ENCODE results near the gene GALNT18.

Gene GALNT18

DNA sequence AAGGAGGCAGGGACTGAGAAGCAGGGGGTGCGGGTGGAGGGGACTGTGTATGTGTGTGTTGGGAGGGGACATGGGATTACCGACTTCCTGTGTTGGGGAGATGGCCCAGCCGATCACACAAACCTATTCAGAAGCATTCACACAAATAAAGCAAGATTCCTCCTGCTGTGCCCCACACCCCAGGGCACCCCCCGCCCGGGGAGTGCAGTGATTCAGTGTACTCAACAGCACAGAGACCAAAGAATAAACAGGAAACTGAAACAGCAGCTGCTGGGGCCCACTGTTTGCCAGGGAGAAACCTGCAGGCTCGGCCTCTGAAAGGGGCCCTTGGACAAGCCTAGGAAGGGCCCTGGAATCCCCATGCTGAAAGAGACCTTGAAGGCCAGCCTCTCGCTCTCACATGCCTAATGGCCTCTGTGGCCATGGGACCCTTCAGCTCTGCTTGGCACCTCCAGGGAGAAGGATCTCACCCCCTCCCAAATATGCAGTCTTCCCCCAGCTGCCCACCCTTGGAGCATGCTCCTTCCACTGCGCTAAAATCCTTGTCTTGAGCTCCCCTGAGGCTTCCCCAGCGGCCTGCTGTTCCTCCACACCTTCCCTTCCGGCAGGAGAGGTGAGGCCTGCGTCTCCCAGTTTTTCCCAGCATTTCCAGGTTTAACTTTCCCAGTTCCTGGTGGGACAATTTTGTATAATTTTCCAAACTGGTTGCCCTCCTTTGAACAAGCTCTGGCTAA lies 341.7 kb downstream of the GALNT18 start:
- Mint-ChIP-seq H3K4me1 (ENCODE audit: low read depth) (peaks cover 2% of the 10 kb centered on the region), H3K9me3 (ENCODE audit: low read depth) (no peaks in the 10 kb centered on the region), H3K27ac (no peak overlapping the region), H3K36me3 (no peaks in the 10 kb centered on the region), H3K4me3 (no peak overlapping the region), H3K27me3 (peaks cover 2% of the 10 kb centered on the region)

DNA sequence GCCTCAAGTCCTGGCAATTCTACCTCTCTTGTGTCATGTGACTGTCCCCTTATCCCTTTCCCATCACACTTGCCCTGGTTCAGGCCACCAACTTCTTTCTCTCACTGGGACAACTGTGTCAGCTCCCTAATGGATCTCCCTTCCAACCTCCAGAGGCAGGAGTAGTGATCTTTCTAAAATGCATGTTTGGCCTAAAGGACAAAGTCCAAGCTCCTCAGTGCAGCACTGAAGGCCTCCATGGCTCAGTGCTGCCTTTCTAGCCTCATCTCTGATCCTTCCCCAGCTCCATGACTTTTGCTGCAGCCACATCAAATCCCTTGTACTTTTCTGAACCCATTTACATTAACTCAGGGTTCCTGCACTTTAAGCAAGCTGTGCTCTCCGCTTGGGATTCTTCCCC lies 349.6 kb downstream of the GALNT18 start:
- H3K4me3 Mint-ChIP-seq: no peak overlapping the region
- no peak overlapping the region for H3K27ac Mint-ChIP-seq
- H3K27me3 Mint-ChIP-seq: peaks cover 3% of the 10 kb centered on the region
- H3K36me3 Mint-ChIP-seq: no peaks in the 10 kb centered on the region
- H3K4me1 Mint-ChIP-seq (ENCODE audit: low read depth): no peaks in the 10 kb centered on the region
- no peaks in the 10 kb centered on the region for H3K9me3 Mint-ChIP-seq (ENCODE audit: low read depth)

DNA sequence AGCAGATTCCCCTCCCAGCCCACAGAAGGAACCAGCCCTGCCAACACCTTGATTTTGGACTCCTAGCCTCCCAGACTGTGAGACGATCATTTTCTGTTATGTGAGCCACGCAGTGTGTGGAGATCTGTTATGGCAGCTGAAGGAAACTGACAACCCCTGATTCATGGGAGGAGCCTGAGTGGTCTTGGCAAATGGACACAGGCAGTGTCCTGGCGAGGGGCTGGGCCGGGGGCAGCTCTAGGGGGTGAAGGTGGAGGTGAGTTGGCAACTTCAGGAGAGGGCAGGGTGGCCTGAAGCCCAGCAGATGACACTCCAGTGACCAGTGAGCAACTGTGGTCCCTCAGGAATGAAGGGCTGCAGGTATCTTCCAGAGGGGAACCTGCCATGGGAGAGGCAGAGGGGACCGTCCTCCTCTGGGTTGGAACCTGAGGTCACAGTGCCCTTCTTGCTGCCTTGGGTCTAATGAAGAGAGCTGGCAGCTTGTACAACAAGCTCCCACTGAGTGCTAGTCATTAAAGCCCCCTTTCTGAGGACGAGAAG lies 351.5 kb downstream of the GALNT18 start:
- Mint-ChIP-seq H3K27ac (no peak overlapping the region), H3K9me3 (ENCODE audit: low read depth) (no peaks in the 10 kb centered on the region), H3K4me1 (ENCODE audit: low read depth) (no peaks in the 10 kb centered on the region), H3K4me3 (no peak overlapping the region), H3K36me3 (no peaks in the 10 kb centered on the region), H3K27me3 (peaks cover 6% of the 10 kb centered on the region)

DNA sequence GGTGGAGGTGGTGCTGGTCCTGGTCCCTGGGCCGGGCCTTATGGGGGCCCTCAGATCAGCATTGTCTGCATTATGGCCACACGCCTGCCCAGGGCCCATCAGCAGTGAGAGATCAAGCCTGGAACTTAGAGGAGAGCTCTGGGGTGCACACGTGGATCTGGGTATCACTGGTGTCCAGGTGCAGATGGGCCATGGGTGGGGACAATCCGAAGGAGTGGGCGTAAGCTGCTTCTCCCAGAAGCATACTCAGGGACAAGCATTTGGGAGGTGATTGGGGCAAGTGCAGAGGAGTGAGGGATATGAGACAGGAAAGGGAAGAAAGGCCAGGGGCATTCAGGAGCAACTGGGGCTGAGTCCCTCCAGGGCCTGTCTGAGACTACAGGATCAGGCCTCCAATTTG lies 353.1 kb downstream of the GALNT18 start:
- no peak overlapping the region for H3K4me3 Mint-ChIP-seq
- no peak overlapping the region for H3K27ac Mint-ChIP-seq
- no peaks in the 10 kb centered on the region for H3K36me3 Mint-ChIP-seq
- peaks cover 6% of the 10 kb centered on the region for H3K27me3 Mint-ChIP-seq
- H3K9me3 Mint-ChIP-seq (ENCODE audit: low read depth): no peaks in the 10 kb centered on the region
- no peaks in the 10 kb centered on the region for H3K4me1 Mint-ChIP-seq (ENCODE audit: low read depth)

DNA sequence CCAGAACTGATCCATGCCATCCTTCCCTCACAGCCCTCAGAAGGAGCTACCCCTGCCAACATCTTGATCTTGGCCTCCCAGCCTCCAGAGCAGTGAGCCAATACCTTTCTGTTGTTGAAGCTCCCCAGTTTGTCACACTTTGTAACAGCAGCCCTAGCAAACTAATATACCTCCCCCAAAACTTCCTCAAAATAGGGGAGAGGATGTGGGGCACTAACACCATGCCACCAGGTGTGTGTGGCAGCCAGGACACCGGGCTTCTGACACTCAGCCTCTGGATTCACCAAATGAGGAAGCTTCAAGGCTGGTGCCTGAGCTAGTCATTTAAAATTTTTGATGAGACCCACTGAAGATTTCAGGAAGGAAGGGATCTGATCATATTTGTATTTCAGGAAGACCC lies 353.7 kb downstream of the GALNT18 start:
- no peaks in the 10 kb centered on the region for H3K36me3 Mint-ChIP-seq
- H3K4me1 Mint-ChIP-seq (ENCODE audit: low read depth): no peaks in the 10 kb centered on the region

DNA sequence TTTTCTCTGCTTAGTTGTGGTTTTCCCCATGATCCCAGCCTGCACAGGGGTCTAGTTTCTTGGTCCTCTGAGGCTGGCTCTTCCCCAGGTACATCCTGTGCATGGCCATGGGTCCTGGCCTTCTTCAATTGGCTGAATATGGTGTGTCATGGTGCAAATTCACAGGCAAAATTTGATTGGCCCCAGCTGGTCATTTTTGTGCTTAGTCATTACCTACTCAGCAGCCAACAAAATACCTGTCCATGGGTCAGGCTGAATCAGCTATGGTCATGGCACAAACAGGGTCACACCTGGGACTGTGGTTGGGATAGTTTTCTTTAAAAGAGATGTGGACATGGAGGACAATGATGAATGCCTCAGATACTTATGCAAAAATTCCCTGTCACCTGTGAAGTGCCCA lies 354.5 kb downstream of the GALNT18 start:
- Mint-ChIP-seq H3K27me3 (peaks cover 6% of the 10 kb centered on the region), H3K4me3 (no peak overlapping the region), H3K4me1 (ENCODE audit: low read depth) (no peaks in the 10 kb centered on the region), H3K27ac (no peak overlapping the region), H3K36me3 (no peaks in the 10 kb centered on the region), H3K9me3 (ENCODE audit: low read depth) (no peaks in the 10 kb centered on the region)

More for the DNA sequence above, 353.7 kb downstream of the GALNT18 start:
- H3K4me3 Mint-ChIP-seq: no peak overlapping the region
- no peaks in the 10 kb centered on the region for H3K9me3 Mint-ChIP-seq (ENCODE audit: low read depth)
- peaks cover 6% of the 10 kb centered on the region for H3K27me3 Mint-ChIP-seq
- no peak overlapping the region for H3K27ac Mint-ChIP-seq

DNA sequence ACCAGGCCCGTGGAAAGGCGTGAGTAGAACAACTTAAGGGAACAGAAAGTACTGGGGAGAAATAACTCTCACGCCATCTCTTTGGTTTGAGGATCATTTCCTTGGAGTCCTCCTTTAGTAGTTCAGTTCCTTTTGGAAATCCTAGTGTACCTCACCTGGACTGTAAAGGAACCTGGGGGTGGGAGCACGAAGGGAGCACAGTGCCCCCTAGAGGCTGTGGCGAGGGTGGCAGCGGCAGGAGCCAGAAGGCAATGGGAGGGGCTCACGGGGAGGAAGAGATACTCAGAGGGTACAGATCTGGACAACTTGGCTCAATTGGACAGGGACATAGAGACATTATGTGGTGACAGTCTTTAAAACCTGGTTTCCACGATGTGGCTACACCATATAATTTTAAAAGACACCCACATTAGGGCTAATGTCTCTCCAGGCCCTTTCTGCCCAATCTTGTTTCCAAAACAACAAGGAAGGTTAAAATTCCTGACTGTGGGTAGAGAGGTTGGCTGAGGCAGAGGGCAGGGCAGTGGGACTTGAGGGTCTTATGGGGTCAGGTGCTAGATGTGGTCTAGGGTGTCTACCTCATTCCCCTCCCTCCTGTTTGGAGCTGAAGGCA lies 355.7 kb downstream of the GALNT18 start:
- Mint-ChIP-seq H3K9me3 (ENCODE audit: low read depth) (no peaks in the 10 kb centered on the region), H3K36me3 (no peaks in the 10 kb centered on the region), H3K27me3 (peaks cover 7% of the 10 kb centered on the region), H3K4me3 (no peak overlapping the region), H3K4me1 (ENCODE audit: low read depth) (no peaks in the 10 kb centered on the region), H3K27ac (no peak overlapping the region)

DNA sequence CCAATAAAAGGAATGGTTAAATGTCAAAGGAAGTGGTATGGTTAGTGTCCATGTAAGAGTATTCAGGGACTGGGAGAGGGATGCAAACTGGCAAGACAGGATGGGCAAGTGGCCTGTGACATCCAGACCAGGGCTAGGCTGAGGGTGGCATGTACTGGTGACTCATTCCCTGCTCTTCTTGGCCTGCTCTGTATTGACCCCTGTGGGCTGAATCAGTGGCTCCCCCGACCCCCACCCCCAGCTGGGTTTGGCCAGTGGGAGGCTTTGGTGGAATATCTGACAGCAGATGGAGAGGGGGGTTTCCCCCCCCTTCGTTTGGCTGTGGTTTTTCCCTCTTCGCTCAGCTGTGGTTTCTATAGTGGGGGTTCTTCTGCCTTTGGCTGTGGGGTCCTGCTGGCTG lies 356.5 kb downstream of the GALNT18 start:
- no peaks in the 10 kb centered on the region for H3K4me1 Mint-ChIP-seq (ENCODE audit: low read depth)
- H3K36me3 Mint-ChIP-seq: no peaks in the 10 kb centered on the region
- no peaks in the 10 kb centered on the region for H3K9me3 Mint-ChIP-seq (ENCODE audit: low read depth)
- no peak overlapping the region for H3K27ac Mint-ChIP-seq
- no peak overlapping the region for H3K4me3 Mint-ChIP-seq
- H3K27me3 Mint-ChIP-seq: peaks cover 13% of the 10 kb centered on the region

DNA sequence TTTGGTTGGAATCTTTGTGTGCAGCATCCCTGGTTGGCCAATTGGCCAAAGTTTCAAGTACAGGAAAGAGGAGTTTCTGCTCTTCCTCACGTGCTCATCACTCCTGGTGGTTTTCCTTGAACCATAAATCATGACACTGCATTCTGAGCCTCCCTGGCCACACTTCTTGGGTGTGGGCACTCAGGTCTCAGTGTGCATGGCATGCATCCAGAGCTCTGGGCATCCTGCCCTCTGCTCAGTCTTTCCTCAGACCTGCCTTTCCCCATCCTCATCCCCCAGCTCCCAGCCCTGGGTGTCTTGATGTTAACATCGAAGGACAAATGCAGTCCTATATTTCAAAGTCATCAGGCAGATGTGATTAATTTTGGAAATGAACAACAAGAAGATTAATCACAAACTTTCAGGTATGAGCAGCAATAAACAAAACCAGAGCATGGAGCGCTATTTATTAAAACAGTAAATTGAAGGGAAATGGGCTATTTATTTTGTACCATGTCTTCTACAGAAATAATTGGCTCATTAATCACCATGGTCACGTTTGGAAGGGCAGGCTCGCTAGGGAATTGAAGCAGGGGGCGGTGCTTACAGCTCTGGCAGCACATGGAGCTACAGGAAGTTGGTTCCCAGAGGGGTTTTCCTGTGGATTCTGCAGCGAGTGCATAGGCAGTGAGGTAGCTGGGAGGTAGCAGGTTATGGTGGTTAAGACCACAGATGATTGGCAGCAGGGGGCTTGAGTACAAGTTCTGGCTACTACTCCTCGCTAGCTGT lies 358.4 kb downstream of the GALNT18 start:
- Mint-ChIP-seq H3K36me3 (no peaks in the 10 kb centered on the region), H3K9me3 (ENCODE audit: low read depth) (no peaks in the 10 kb centered on the region), H3K4me3 (no peak overlapping the region), H3K27me3 (peaks cover 19% of the 10 kb centered on the region), H3K4me1 (ENCODE audit: low read depth) (no peaks in the 10 kb centered on the region), H3K27ac (no peak overlapping the region)

DNA sequence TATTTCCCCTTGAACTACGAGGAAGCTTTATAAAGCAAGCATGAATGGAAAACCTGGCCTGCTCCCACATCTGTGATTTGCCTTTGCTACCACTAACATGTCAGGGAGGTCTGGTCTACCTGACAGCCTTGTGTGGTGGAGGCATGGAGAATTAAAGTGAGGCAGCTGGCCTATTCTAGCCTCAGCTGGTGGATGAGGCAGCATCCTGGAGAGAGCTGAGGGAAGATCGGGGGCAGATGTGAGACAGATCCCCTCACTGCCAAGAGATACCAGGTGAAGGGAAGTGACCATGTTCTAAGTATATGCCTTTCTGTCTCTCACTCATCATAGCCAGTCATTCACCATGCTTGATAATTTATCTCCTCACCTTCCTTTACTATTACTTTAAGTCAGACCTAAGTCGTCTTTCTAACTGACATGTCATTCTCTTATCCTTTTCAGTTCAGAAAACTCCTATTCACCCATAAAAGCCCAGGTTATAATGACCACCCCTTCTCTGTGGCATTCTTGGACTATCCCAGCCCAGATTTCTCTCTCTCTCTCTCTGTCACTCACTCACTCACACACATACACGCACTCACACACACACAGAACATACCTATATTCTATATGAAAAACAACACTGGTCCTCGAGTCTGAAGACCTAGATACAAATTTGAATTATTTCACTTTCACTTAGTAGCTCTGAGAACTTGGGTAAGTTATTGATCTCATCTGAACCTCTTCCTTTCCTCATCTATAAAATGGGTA lies 359.5 kb downstream of the GALNT18 start:
- no peak overlapping the region for H3K27ac Mint-ChIP-seq

DNA sequence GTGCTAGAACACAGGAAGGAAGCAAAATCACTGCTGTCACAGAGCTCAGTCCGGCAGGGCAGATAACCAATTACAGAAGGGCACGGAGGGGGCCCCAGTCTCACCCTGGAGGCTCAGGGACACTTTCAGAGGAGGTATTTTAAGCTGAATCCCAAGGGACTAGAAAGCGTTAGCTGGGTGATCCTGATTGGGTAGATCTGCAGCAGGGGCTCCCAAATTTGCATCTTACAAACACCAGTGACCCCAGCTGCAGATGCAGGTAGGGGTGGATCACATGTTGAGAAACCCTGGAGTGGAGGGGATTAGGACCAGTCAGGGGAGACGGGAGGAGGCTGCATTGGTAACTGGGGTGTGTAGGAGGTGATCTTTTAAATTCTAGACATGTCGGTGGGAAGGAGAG lies 360.2 kb downstream of the GALNT18 start:
- no peaks in the 10 kb centered on the region for H3K9me3 Mint-ChIP-seq (ENCODE audit: low read depth)
- H3K27me3 Mint-ChIP-seq: peaks cover 19% of the 10 kb centered on the region
- H3K36me3 Mint-ChIP-seq: no peaks in the 10 kb centered on the region
- H3K4me3 Mint-ChIP-seq: no peak overlapping the region
- H3K4me1 Mint-ChIP-seq (ENCODE audit: low read depth): no peaks in the 10 kb centered on the region
- no peak overlapping the region for H3K27ac Mint-ChIP-seq

More for the DNA sequence above, 359.5 kb downstream of the GALNT18 start:
- H3K4me1 Mint-ChIP-seq (ENCODE audit: low read depth): no peaks in the 10 kb centered on the region
- H3K36me3 Mint-ChIP-seq: no peaks in the 10 kb centered on the region
- H3K9me3 Mint-ChIP-seq (ENCODE audit: low read depth): no peaks in the 10 kb centered on the region
- H3K4me3 Mint-ChIP-seq: no peak overlapping the region
- H3K27me3 Mint-ChIP-seq: peaks cover 19% of the 10 kb centered on the region

DNA sequence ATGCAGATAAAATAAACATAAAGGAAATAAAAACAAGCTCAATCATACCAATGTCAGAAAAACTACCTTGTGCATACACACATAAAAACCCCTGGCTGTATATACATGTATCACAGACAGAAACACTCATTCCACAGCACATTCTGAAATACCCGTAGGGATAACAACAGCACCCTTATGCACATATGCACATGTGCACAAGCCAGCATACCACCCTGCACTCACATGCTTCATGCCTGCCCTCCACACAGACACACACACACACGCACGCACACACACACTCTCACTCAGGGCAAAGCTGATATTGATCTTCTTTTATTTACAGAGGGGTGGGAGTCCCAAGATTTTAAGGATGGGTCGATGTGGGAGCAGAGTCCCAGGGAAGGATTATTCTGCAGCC lies 360.9 kb downstream of the GALNT18 start:
- Mint-ChIP-seq H3K4me1 (ENCODE audit: low read depth) (no peaks in the 10 kb centered on the region), H3K27ac (no peak overlapping the region), H3K9me3 (ENCODE audit: low read depth) (no peaks in the 10 kb centered on the region), H3K27me3 (peaks cover 16% of the 10 kb centered on the region), H3K4me3 (no peak overlapping the region), H3K36me3 (no peaks in the 10 kb centered on the region)

DNA sequence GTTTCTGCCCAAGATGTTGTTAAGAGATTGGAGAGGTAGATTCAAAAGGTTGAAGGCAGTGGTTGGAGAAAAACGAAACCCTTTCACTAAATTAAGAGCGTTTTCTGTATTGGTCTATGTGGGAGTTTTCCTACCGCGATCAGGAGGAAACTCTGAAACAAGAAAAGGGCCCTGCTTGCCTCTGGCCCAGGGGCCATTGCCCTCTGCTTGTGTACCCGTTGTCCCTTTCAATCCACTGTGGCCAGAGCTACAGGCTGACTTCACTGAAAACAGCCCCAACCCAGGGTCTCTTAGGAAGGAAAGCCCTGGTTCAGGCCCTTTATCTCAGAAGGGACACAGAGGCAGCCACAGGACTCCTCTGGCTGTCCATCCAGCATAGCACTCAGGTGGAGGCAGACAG lies 367.8 kb downstream of the GALNT18 start:
- Mint-ChIP-seq H3K36me3 (no peaks in the 10 kb centered on the region), H3K27me3 (no peaks in the 10 kb centered on the region), H3K27ac (no peak overlapping the region), H3K4me1 (ENCODE audit: low read depth) (no peaks in the 10 kb centered on the region), H3K4me3 (no peak overlapping the region), H3K9me3 (ENCODE audit: low read depth) (no peaks in the 10 kb centered on the region)

DNA sequence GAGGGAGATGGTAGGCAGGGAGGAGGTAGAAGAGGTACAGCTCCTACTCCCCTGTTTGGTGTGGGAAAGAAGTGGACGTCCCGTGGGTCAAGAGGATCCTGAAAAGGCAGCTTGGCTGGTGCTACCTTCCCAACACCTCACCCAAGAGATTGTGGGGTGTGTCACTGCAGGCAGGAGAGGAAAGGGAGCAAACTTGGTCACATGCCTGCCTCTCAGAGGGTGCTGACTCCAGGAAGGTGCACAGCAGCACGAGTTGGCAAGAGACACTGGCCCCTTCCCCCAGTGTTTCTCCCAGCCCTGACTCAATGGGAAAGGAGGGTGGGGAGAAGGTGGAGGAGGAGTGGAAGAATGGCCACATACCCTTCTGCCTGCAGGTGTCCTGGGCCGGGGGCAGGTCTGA lies 368.3 kb downstream of the GALNT18 start:
- Mint-ChIP-seq H3K9me3 (ENCODE audit: low read depth) (no peaks in the 10 kb centered on the region), H3K4me3 (no peak overlapping the region), H3K27ac (no peak overlapping the region), H3K4me1 (ENCODE audit: low read depth) (no peaks in the 10 kb centered on the region), H3K36me3 (no peaks in the 10 kb centered on the region), H3K27me3 (no peaks in the 10 kb centered on the region)

DNA sequence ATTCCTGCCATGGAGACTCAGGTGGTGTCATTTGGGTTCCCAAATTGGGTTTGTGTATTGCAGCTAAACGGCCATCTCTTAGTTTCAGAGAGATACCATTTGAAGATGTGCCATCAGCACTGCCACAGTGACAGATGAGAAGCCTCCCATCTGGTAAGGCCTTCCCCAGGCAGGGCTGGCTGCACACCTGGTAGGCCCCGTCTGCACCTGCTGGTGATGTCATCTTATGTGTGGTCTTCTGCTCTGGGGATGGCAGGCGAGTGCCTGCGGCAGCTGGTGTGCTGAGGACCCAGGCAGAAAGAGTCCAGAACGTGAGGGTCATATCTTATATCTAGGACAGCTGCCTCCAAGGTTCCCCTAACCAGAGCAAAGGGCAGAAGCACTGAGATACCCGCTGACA lies 369.4 kb downstream of the GALNT18 start:
- Mint-ChIP-seq H3K36me3 (no peaks in the 10 kb centered on the region), H3K27ac (no peak overlapping the region), H3K27me3 (no peaks in the 10 kb centered on the region), H3K4me3 (no peak overlapping the region), H3K9me3 (ENCODE audit: low read depth) (no peaks in the 10 kb centered on the region), H3K4me1 (ENCODE audit: low read depth) (no peaks in the 10 kb centered on the region)
